Stimulated activated CD4-positive, alpha-beta T cell treated with anti-CD3 and anti-CD28 coated beads, Interleukin-1b, Interleukin-23, amount 100 ng/mL, for 48 hours (primary cell): ENCODE data around the gene MSMB.
A peak's percentile ranks its signal among the peaks of the same experiment; 100 is the strongest.
"Not testable (repeated sequence)": the region's sequence is repeated elsewhere in the genome, so short reads cannot be mapped to it uniquely, and the experiment has no call there.

Source experiments
- DNase-seq: peaks from one replicate; pipeline ENCODE4 v3.0.0-alpha.2; 2020

Gene MSMB

GRCh38 chr10:46046261-46046660 lies at the start of gene MSMB:
Gene MSMB (minus strand): TSS chr10:46046269. CDS start chr10:46046237, 32 bp downstream.
- no peak for DNase-seq

GRCh38 chr10:46094931-46095750 lies 49.1 kb upstream of the MSMB start:
- no peak for DNase-seq

- DNase-seq, result no peak
Observed at GRCh38 chr10:46094197-46094500, 48.1 kb upstream of the MSMB start.

GRCh38 chr10:46093316-46094196 lies 47.5 kb upstream of the MSMB start:
- peak; percentile 54 for DNase-seq

GRCh38 chr10:46092524-46093081 lies 46.5 kb upstream of the MSMB start:
- DNase-seq, result no peak

- DNase-seq, result no peak
Observed at GRCh38 chr10:46091828-46092523, 45.9 kb upstream of the MSMB start.

GRCh38 chr10:46091080-46091827 lies 45.2 kb upstream of the MSMB start:
- DNase-seq, result peak; percentile 28

GRCh38 chr10:46090258-46090812 lies 44.3 kb upstream of the MSMB start:
- no peak for DNase-seq

- not testable (repeated sequence) for DNase-seq
Observed at GRCh38 chr10:46087381-46087780, 41.3 kb upstream of the MSMB start.

GRCh38 chr10:46084321-46085165 lies 38.5 kb upstream of the MSMB start:
- DNase-seq, result no peak

- no peak for DNase-seq
Observed at GRCh38 chr10:46080886-46081285, 34.8 kb upstream of the MSMB start.

GRCh38 chr10:46079831-46080585 lies 33.9 kb upstream of the MSMB start:
- no peak for DNase-seq

- DNase-seq, result no peak
Observed at GRCh38 chr10:46077731-46078413, 31.8 kb upstream of the MSMB start.

- no peak for DNase-seq
Observed at GRCh38 chr10:46077141-46077554, 31.1 kb upstream of the MSMB start.

GRCh38 chr10:46075869-46076268 lies 29.8 kb upstream of the MSMB start:
- no peak for DNase-seq

GRCh38 chr10:46074196-46074946 lies 28.3 kb upstream of the MSMB start:
- no peak for DNase-seq

- no peak for DNase-seq
Observed at GRCh38 chr10:46073564-46073963, 27.5 kb upstream of the MSMB start.

- DNase-seq, result no peak
Observed at GRCh38 chr10:46070749-46071148, 24.7 kb upstream of the MSMB start.
